ENCODE data around the gene C1QB.

DNA sequence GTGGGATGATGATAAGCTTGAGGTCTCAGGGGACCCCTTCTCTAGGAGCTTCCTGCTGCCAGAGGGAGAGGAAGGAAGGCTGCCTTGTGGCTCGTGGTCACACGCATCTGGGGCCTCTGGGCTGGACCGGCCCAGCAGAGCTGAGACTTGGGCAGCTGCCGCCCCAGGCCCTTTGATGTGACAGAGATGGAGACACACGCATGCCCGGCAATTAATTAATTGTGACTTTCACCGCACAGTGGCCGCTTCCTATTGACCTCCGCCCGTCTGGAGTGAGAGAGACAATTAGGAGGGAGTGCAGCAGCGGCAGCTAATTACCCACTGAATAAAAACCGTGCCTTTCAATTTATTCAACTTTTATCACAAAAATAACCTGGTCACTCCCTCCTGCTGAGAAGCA is 33.2 kb upstream of the C1QB start:
- TF ChIP-seq, protein P1, sequence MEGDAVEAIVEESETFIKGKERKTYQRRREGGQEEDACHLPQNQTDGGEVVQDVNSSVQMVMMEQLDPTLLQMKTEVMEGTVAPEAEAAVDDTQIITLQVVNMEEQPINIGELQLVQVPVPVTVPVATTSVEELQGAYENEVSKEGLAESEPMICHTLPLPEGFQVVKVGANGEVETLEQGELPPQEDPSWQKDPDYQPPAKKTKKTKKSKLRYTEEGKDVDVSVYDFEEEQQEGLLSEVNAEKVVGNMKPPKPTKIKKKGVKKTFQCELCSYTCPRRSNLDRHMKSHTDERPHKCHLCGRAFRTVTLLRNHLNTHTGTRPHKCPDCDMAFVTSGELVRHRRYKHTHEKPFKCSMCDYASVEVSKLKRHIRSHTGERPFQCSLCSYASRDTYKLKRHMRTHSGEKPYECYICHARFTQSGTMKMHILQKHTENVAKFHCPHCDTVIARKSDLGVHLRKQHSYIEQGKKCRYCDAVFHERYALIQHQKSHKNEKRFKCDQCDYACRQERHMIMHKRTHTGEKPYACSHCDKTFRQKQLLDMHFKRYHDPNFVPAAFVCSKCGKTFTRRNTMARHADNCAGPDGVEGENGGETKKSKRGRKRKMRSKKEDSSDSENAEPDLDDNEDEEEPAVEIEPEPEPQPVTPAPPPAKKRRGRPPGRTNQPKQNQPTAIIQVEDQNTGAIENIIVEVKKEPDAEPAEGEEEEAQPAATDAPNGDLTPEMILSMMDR (IDR thresholded peaks at IDR 0.05) = no peak
- TF ChIP-seq EP300 (IDR thresholded peaks at IDR 0.05) (no peak), POLR2AphosphoS5 (IDR thresholded peaks at IDR 0.05) (no peak)

Data from sigmoid colon (tissue), 4 donors.